MM.1S (cell line): ENCODE data around the gene NCLN.

Source experiments
- CTCF ChIP-seq: fragments of 300-600 bp; sonication (generic); IDR thresholded peaks from 2 replicates; pipeline ENCODE4 v1.5.1; 2016; ENCODE audit warnings: antibody characterized with exemption, low read length, mixed read lengths
- EZH2 ChIP-seq: fragments of 300-600 bp; sonication (generic); optimal IDR thresholded peaks from 2 replicates; pipeline ENCODE3; 2017; ENCODE audit warnings: low read depth, mild to moderate bottlenecking, antibody characterized with exemption, low read length, mixed read lengths

- TF ChIP-seq CTCF (no peak), EZH2 (no peak)
Observed at GRCh38 chr19:3229888-3230496, 44.3 kb downstream of the NCLN start.
